Sigmoid colon (tissue), 3 donors: Measurements from ENCODE around the gene MTMR3.

ENCODE experiments used
- POLR2A ChIP-seq, 2 donors: fragments of 450-650 bp; IDR thresholded peaks; one replicate each; pipeline ENCODE4 v1.6.1; 2016; ENCODE audit warnings: antibody characterized with exemption in 2 of 2, mild to moderate bottlenecking in 2 of 2, moderate library complexity in 2 of 2
- TF ChIP-seq, protein P1 (sequence below), 4 experiments: fragments of 450-650 bp in 3 of 4; fragments of 200-600 bp in 1 of 4; IDR thresholded peaks; one replicate each; pipeline ENCODE4 v1.5.1; 2016 to 2019; ENCODE audit warnings: antibody characterized with exemption in 4 of 4, mild to moderate bottlenecking in 3 of 4, moderate library complexity in 2 of 4

DNA sequence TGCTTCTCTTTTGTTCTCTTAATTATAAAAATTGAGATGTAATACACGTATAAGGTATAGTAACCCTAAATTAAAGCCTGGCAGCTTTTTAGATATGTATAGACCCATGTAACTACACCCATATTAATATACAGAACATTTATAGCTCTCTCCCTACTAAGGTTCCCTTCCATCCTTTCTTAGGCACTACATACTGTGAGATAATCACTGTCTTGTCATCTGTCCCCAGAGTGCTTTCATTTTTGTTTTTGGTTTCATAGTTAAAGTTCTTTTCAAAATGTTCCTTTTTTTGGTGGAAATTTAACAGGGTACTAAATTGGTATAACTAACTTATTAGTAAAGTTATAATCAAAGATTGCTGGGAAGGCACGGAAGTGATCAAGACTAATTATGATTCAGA, 49.2 kb downstream of the MTMR3 start:
- TF ChIP-seq, protein P1, sequence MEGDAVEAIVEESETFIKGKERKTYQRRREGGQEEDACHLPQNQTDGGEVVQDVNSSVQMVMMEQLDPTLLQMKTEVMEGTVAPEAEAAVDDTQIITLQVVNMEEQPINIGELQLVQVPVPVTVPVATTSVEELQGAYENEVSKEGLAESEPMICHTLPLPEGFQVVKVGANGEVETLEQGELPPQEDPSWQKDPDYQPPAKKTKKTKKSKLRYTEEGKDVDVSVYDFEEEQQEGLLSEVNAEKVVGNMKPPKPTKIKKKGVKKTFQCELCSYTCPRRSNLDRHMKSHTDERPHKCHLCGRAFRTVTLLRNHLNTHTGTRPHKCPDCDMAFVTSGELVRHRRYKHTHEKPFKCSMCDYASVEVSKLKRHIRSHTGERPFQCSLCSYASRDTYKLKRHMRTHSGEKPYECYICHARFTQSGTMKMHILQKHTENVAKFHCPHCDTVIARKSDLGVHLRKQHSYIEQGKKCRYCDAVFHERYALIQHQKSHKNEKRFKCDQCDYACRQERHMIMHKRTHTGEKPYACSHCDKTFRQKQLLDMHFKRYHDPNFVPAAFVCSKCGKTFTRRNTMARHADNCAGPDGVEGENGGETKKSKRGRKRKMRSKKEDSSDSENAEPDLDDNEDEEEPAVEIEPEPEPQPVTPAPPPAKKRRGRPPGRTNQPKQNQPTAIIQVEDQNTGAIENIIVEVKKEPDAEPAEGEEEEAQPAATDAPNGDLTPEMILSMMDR (IDR thresholded peaks at IDR 0.05) = no peak
- TF ChIP-seq POLR2A (IDR thresholded peaks at IDR 0.05) = no peak
